Endodermal cell (in vitro differentiated cells): ENCODE results near the gene AP2M1. TPM values are rescaled to one million over a fixed set of nuclear protein-coding genes. Genes with fewer than 3 reads are reported as not detected.

Experiments used
- DNase-seq: peaks from one replicate; pipeline ENCODE4 v3.0.0-alpha.2; 2017
- H3K27ac ChIP-seq: 2 replicates; pipeline ENCODE4 v1.5.1; 2013; ENCODE audit warnings: mild to moderate bottlenecking, low read depth, low read length, moderate library complexity
- H3K27me3 ChIP-seq: 2 replicates; pipeline ENCODE4 v1.6.1; 2013; ENCODE audit warnings: mild to moderate bottlenecking, low read length, moderate library complexity; ENCODE audit not compliant: insufficient read depth, control insufficient read depth, poor library complexity, severe bottlenecking
- H3K36me3 ChIP-seq: 2 replicates; pipeline ENCODE4 v1.7.0; 2013; ENCODE audit warnings: mild to moderate bottlenecking, low read length, moderate library complexity; ENCODE audit not compliant: control insufficient read depth, insufficient read depth
- H3K4me1 ChIP-seq: one replicate; pipeline ENCODE4 v1.7.0; 2013; ENCODE audit warnings: low read length; ENCODE audit not compliant: control insufficient read depth, insufficient read depth
- H3K4me3 ChIP-seq: 2 replicates; pipeline ENCODE4 v1.5.1; 2013; ENCODE audit warnings: mild to moderate bottlenecking, low read length, moderate library complexity
- H3K9ac ChIP-seq: 2 replicates; pipeline ENCODE4 v1.6.1; 2013; ENCODE audit warnings: mild to moderate bottlenecking, low read length, moderate library complexity; ENCODE audit not compliant: poor library complexity, severe bottlenecking; ENCODE audit errors: extremely low read depth
- H3K9me3 ChIP-seq: 2 replicates; pipeline ENCODE4 v1.6.1; 2013; ENCODE audit warnings: mild to moderate bottlenecking, low read length, moderate library complexity; ENCODE audit not compliant: control insufficient read depth
- H3K27ac Mint-ChIP-seq: 2 replicates; pipeline ENCODE4 v1.8.0; 2020; ENCODE audit warnings: mixed read lengths
- H3K27me3 Mint-ChIP-seq: 2 replicates; pipeline ENCODE4 v1.8.0; 2021; ENCODE audit warnings: mild to moderate bottlenecking, mixed read lengths; ENCODE audit not compliant: insufficient read depth
- H3K36me3 Mint-ChIP-seq: 2 replicates; pipeline ENCODE4 v1.8.0; 2020; ENCODE audit warnings: low read depth, mixed read lengths
- H3K4me1 Mint-ChIP-seq: 2 replicates; pipeline ENCODE4 v1.8.0; 2020; ENCODE audit warnings: mixed read lengths
- H3K4me3 Mint-ChIP-seq: 2 replicates; pipeline ENCODE4 v1.8.0; 2020; ENCODE audit warnings: mild to moderate bottlenecking, moderate library complexity, mixed read lengths
- H3K9me3 Mint-ChIP-seq: 2 replicates; pipeline ENCODE4 v1.8.0; 2020; ENCODE audit warnings: mild to moderate bottlenecking, mixed read lengths
- CTCF ChIP-seq: fragments of 200-600 bp; sonication (generic); conservative IDR thresholded peaks from 2 replicates; pipeline ENCODE4 v1.5.0; 2021; ENCODE audit warnings: antibody characterized with exemption, mild to moderate bottlenecking
- WGBS, 2 experiments: methylation state at CpG; one replicate each; pipeline versions ENCODE4 v1.1.5 to v1.1.7; 2013; ENCODE audit warnings: missing lambda C conversion rate in 2 of 2, mixed read lengths in 1 of 2; ENCODE audit not compliant: insufficient coverage in 1 of 2, insufficient read length in 1 of 2; 5-methylcytosine and 5-hydroxymethylcytosine counted together
- total RNA-seq, 2 donors: library from RNA; stranded (reverse); fragmentation: NEBNext Ultra II Directional in 1 of 2; extraction: Animal tissue kit (Norgen Biotek cat#: 25700) in 1 of 2; gene quantifications; 2 replicates in 1 of 2; 3 replicates in 1 of 2; pipeline ENCODE4 v1.2.1, GENCODE V29; 2021

AP2M1 gene
- total RNA-seq, 2 donors from 2014 or later, result 412 to 450 TPM

- DNase-seq, result peak; percentile 16
- Histone ChIP-seq H3K4me3 (no peak overlapping the region), H3K27me3 (no peaks in the 10 kb centered on the region), H3K9me3 (no peaks in the 10 kb centered on the region), H3K36me3 (peaks cover 79% of the 10 kb centered on the region), H3K4me1 (no peaks in the 10 kb centered on the region), H3K9ac (no peak overlapping the region), H3K27ac (no peak overlapping the region)
- Mint-ChIP-seq H3K36me3 (peaks cover 72% of the 10 kb centered on the region), H3K4me3 (no peak overlapping the region), H3K9me3 (no peaks in the 10 kb centered on the region), H3K27me3 (no peaks in the 10 kb centered on the region), H3K27ac (no peak overlapping the region), H3K4me1 (no peaks in the 10 kb centered on the region)
- no peak for TF ChIP-seq CTCF
- 96 to 97% methylated on average over 7 to 8 of the region's 8 CpGs for WGBS, 2 experiments
These were observed 6.9 kb upstream of the AP2M1 start for GRCh38 chr3:184167786-184168185.

GRCh38 chr3:184168363-184169120, 6.1 kb upstream of the AP2M1 start:
- no peak overlapping the region for H3K27ac ChIP-seq

More at GRCh38 chr3:184168363-184169120, 6.1 kb upstream of the AP2M1 start:
- H3K36me3 Mint-ChIP-seq, result peaks cover 75% of the 10 kb centered on the region
- H3K9me3 ChIP-seq, result no peaks in the 10 kb centered on the region
- WGBS, 2 experiments, result 96 to 100% methylated on average over 3 to 9 of the region's 9 CpGs
- H3K27me3 ChIP-seq, result no peaks in the 10 kb centered on the region
- no peaks in the 10 kb centered on the region for H3K27me3 Mint-ChIP-seq
- no peak overlapping the region for H3K4me3 ChIP-seq
- peak; percentile 29 for DNase-seq
- peaks cover 79% of the 10 kb centered on the region for H3K36me3 ChIP-seq
- H3K4me1 ChIP-seq, result no peaks in the 10 kb centered on the region
- H3K4me3 Mint-ChIP-seq, result no peak overlapping the region
- no peaks in the 10 kb centered on the region for H3K9me3 Mint-ChIP-seq
- no peak overlapping the region for H3K9ac ChIP-seq
- no peaks in the 10 kb centered on the region for H3K4me1 Mint-ChIP-seq
- no peak overlapping the region for H3K27ac Mint-ChIP-seq
- TF ChIP-seq CTCF, result no peak
